AG08395 (cell line): ENCODE data around the gene F3.
A peak's percentile ranks its signal among the peaks of the same experiment; 100 is the strongest.

ENCODE experiments used
- DNase-seq: peaks from one replicate; pipeline ENCODE4 v3.0.0; 2012; ENCODE audit warnings: mixed read lengths, low spot score

Gene F3

GRCh38 chr1:94527447-94528031 is 14.0 kb downstream of the F3 start:
- DNase-seq: peak; percentile 43

GRCh38 chr1:94526152-94526980 is 15.2 kb downstream of the F3 start:
- DNase-seq: no peak

GRCh38 chr1:94524531-94524930 is 17.0 kb downstream of the F3 start:
- DNase-seq: no peak

- DNase-seq: no peak
Observed at GRCh38 chr1:94522304-94522703, 19.3 kb downstream of the F3 start.

GRCh38 chr1:94519351-94519750 is 22.2 kb downstream of the F3 start:
- no peak for DNase-seq

- DNase-seq: no peak
Observed at GRCh38 chr1:94515296-94515947, 26.1 kb downstream of the F3 start.

GRCh38 chr1:94514095-94514727 is 27.3 kb downstream of the F3 start:
- DNase-seq: peak; percentile 45

GRCh38 chr1:94512816-94513215 is 28.7 kb downstream of the F3 start:
- DNase-seq: no peak

- no peak for DNase-seq
Observed at GRCh38 chr1:94504601-94505000, 37.0 kb downstream of the F3 start.

- no peak for DNase-seq
Observed at GRCh38 chr1:94503153-94503552, 38.4 kb downstream of the F3 start.

GRCh38 chr1:94501935-94502334 is 39.6 kb downstream of the F3 start:
- DNase-seq: no peak

- no peak for DNase-seq
Observed at GRCh38 chr1:94501426-94501825, 40.1 kb downstream of the F3 start.

- DNase-seq: no peak
Observed at GRCh38 chr1:94496076-94496755, 45.3 kb downstream of the F3 start.

GRCh38 chr1:94490556-94490955 is 51.0 kb downstream of the F3 start:
- no peak for DNase-seq

- DNase-seq: no peak
Observed at GRCh38 chr1:94486990-94487389, 54.6 kb downstream of the F3 start.

GRCh38 chr1:94481473-94481933 is 60.1 kb downstream of the F3 start:
- DNase-seq: peak; percentile 81

GRCh38 chr1:94479682-94480081 is 61.9 kb downstream of the F3 start:
- no peak for DNase-seq
